ENCODE measurements around the gene GATA5. TPM values are rescaled to one million over a fixed set of nuclear protein-coding genes. Genes with fewer than 3 reads are reported as not detected.

GATA5 gene
- total RNA-seq, 1 donor from 2014 or later, result not detected

DNA sequence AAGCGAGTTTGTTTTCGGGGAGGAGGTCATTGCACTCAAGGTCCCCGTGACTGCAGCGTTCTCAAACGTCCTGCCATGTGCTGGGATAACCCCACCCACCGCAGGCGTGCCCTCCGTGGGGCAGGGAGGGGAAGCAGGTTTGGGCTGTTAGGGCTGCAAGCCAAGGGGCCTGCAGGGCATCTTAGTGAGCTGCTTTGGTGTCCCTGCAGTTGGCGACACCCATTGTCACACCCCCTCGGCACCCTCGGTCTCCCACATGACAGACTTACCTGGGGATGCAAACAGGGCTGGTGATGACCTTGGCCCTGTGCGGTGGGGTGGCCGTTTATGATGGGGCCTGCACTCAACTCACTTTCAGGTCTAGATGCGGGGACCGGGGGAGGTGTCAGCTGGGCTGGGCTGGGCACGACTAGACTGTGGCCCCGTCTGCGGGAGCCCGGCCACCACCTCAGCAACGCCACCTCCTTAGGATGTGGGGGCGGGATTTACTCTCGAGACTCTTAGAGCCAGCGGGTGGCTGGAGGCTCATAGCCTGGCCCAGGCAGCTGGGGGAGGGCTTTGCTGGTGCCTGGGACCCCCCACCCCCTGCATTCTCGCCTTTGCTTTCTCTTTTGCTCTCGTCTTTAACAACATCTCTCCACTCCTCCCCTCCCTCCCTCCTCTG, 6.5 kb upstream of the GATA5 start:
- H3K9me3 Mint-ChIP-seq, result no peaks in the 10 kb centered on the region
- peaks cover 51% of the 10 kb centered on the region for H3K27me3 Mint-ChIP-seq (ENCODE audit: insufficient read depth)
- H3K36me3 Mint-ChIP-seq (ENCODE audit: low read depth), result no peaks in the 10 kb centered on the region
- no peak overlapping the region for H3K27ac Mint-ChIP-seq
- no peaks in the 10 kb centered on the region for H3K4me1 Mint-ChIP-seq (ENCODE audit: low read depth)
- no peak for DNase-seq (ENCODE audit: low spot score)
- intact Hi-C loops (cut with micrococcal nuclease), result no loop called here
- H3K4me3 Mint-ChIP-seq, result no peak overlapping the region

DNA sequence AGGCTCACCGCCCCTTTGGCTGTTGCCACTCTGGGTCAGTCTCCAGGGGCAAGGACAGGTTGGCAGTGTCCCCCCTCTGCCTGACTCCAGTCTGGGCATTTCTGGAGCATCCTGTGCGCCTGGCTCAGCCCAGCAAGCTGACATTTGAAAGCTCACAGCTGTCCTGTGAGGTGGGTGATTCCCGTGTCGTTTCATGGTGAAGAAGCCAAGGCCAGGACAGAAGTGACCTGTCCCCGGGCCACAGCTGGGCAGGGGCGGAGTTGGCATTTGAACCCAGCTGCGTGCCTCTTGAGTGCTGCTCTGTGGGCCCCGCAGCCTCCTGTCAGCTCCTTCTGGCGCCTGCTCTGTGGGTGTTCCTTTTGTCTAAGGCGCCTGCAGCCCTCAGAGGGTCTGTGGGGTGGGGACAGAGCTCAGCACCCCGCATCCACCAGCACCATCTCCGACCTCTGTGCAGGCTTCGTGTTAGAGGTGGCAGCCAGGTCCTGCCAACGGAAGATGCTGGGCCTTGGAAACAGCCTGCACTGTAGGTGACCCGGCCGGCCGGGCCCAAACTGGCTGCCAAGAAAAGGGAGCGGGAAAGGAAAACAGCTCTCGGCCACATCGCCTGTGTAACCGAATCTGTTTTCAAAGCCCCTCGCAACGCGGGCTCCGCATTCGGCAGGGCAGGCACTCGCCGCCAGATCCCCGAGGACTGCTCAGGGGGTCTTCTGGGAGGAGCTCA, 5.8 kb upstream of the GATA5 start:
- intact Hi-C loops (cut with micrococcal nuclease), result no loop called here
- Mint-ChIP-seq H3K9me3 (no peaks in the 10 kb centered on the region), H3K4me1 (ENCODE audit: low read depth) (no peaks in the 10 kb centered on the region), H3K27ac (no peak overlapping the region), H3K27me3 (ENCODE audit: insufficient read depth) (peaks cover 53% of the 10 kb centered on the region), H3K36me3 (ENCODE audit: low read depth) (no peaks in the 10 kb centered on the region), H3K4me3 (no peak overlapping the region)
- DNase-seq (ENCODE audit: low spot score), result no peak

GRCh38 chr20:62480318-62480717, 4.5 kb upstream of the GATA5 start:
- intact Hi-C loops (cut with micrococcal nuclease), result no loop called here
- Mint-ChIP-seq H3K27me3 (ENCODE audit: insufficient read depth) (peaks cover 46% of the 10 kb centered on the region), H3K27ac (no peak overlapping the region), H3K9me3 (no peaks in the 10 kb centered on the region), H3K36me3 (ENCODE audit: low read depth) (no peaks in the 10 kb centered on the region), H3K4me1 (ENCODE audit: low read depth) (no peaks in the 10 kb centered on the region), H3K4me3 (no peak overlapping the region)
- no peak for DNase-seq (ENCODE audit: low spot score)

DNA sequence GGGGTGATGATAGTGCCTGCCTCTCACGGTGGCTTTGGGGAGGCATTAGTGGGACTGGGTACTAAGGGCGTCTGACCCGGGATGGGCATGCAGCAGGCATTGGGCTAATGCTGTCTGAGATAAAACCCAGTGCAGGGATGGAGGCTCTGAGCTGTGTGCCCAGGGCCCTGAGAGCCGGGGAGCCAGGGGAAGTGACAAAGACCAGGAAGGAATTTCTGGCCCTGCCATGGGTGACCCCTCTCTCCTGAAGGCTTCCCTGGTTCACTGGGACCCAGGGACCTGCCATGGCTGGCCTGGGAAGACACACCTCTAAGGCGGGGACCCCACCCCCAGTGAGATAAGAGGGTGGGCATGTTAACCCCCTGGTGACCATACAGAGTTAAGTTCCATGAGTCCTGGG, 3.9 kb upstream of the GATA5 start:
- intact Hi-C loops (cut with micrococcal nuclease), result no loop called here
- H3K36me3 Mint-ChIP-seq (ENCODE audit: low read depth), result no peaks in the 10 kb centered on the region
- H3K27ac Mint-ChIP-seq, result no peak overlapping the region
- H3K4me1 Mint-ChIP-seq (ENCODE audit: low read depth), result no peaks in the 10 kb centered on the region
- DNase-seq (ENCODE audit: low spot score), result no peak
- no peak overlapping the region for H3K4me3 Mint-ChIP-seq
- no peaks in the 10 kb centered on the region for H3K9me3 Mint-ChIP-seq
- H3K27me3 Mint-ChIP-seq (ENCODE audit: insufficient read depth), result peaks cover 45% of the 10 kb centered on the region

DNA sequence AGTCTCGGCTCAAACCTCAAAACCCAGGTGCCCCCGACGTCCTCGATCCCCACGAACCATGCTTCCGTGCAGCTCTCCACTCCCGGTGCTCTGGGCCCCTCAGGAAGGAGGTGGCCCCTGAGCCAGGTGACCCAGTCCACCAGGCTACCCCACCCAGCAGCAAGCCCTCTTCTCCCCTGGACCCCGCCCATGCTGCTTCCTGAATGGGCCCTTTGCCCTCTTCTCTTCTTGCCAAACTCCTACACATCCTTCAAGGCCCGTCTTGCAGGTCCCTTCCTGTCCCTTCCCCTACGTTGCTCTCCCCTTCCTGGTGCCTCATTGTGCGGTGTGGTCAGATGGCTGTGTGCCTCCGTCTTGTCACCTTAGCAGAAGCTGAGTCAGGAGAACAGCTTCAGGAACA, 3.4 kb upstream of the GATA5 start:
- H3K4me3 Mint-ChIP-seq, result no peak overlapping the region
- H3K9me3 Mint-ChIP-seq, result no peaks in the 10 kb centered on the region
- H3K4me1 Mint-ChIP-seq (ENCODE audit: low read depth), result no peaks in the 10 kb centered on the region
- no peak for DNase-seq (ENCODE audit: low spot score)
- H3K27me3 Mint-ChIP-seq (ENCODE audit: insufficient read depth), result peaks cover 48% of the 10 kb centered on the region
- intact Hi-C loops (cut with micrococcal nuclease), result no loop called here
- H3K36me3 Mint-ChIP-seq (ENCODE audit: low read depth), result no peaks in the 10 kb centered on the region
- H3K27ac Mint-ChIP-seq, result no peak overlapping the region

DNA sequence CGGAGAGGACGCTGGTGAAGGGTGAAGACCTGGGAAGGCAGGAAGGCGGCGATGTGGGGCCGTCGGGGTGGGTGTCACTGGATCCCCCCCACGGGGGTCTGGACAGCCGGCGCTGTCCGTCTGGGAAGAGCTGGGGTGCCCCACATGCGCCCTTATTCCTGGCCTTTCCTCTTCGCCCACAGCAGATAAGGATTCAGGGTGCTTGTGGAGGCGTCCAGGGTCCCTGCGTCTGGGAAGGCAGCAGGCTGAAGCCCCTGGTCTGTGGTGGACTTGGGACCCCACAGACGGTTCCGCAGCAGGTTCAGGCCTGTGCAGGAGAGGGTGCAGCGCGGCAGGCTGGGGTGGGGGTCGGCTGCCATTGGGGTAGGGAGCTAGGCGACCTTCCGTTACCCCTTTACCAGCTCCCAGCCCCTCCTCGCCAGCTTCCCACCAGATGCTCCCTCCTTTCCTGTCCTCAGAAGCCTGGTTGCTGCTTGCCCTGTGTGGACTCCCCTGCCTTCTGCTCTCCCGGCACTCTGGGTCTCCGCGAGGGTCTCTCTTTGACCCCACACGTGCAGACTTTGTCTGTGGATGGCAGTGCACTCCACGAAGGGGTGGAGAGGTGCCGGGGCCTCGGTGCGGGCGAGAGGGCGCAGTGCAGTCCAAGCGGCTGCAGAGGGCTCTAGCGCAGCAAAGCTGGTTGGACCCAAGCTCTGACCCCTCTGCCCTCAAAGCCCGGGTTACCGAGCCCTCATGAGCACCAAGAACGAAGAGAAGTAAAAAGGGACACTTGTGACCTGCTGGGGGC, 2.1 kb upstream of the GATA5 start:
- Mint-ChIP-seq H3K36me3 (ENCODE audit: low read depth) (no peaks in the 10 kb centered on the region), H3K9me3 (no peaks in the 10 kb centered on the region), H3K4me3 (no peak overlapping the region), H3K4me1 (ENCODE audit: low read depth) (no peaks in the 10 kb centered on the region), H3K27me3 (ENCODE audit: insufficient read depth) (peaks cover 44% of the 10 kb centered on the region), H3K27ac (no peak overlapping the region)
- intact Hi-C loops (cut with micrococcal nuclease), result no loop called here
- DNase-seq (ENCODE audit: low spot score), result no peak

- Mint-ChIP-seq H3K27ac (no peak overlapping the region), H3K9me3 (no peaks in the 10 kb centered on the region), H3K4me1 (ENCODE audit: low read depth) (no peaks in the 10 kb centered on the region), H3K27me3 (ENCODE audit: insufficient read depth) (peaks cover 42% of the 10 kb centered on the region), H3K4me3 (no peak overlapping the region), H3K36me3 (ENCODE audit: low read depth) (no peaks in the 10 kb centered on the region)
- DNase-seq (ENCODE audit: low spot score), result no peak
- intact Hi-C loops (cut with micrococcal nuclease), result no loop called here
Observed at GRCh38 chr20:62476056-62476838, 452 bp upstream of the GATA5 start.

- Mint-ChIP-seq H3K9me3 (no peaks in the 10 kb centered on the region), H3K4me3 (no peak overlapping the region), H3K4me1 (ENCODE audit: low read depth) (no peaks in the 10 kb centered on the region), H3K36me3 (ENCODE audit: low read depth) (no peaks in the 10 kb centered on the region), H3K27ac (no peak overlapping the region), H3K27me3 (ENCODE audit: insufficient read depth) (peaks cover 45% of the 10 kb centered on the region)
- intact Hi-C loops (cut with micrococcal nuclease), result no loop called here
- no peak for DNase-seq (ENCODE audit: low spot score)
Observed at GRCh38 chr20:62475027-62475771, 596 bp downstream of the GATA5 start.

- Mint-ChIP-seq H3K36me3 (ENCODE audit: low read depth) (no peaks in the 10 kb centered on the region), H3K4me3 (no peak overlapping the region), H3K27me3 (ENCODE audit: insufficient read depth) (peaks cover 47% of the 10 kb centered on the region), H3K27ac (no peak overlapping the region), H3K4me1 (ENCODE audit: low read depth) (no peaks in the 10 kb centered on the region), H3K9me3 (no peaks in the 10 kb centered on the region)
- no peak for DNase-seq (ENCODE audit: low spot score)
- intact Hi-C loops (cut with micrococcal nuclease), result no loop called here
Observed at GRCh38 chr20:62474604-62475026, 1.2 kb downstream of the GATA5 start.

DNA sequence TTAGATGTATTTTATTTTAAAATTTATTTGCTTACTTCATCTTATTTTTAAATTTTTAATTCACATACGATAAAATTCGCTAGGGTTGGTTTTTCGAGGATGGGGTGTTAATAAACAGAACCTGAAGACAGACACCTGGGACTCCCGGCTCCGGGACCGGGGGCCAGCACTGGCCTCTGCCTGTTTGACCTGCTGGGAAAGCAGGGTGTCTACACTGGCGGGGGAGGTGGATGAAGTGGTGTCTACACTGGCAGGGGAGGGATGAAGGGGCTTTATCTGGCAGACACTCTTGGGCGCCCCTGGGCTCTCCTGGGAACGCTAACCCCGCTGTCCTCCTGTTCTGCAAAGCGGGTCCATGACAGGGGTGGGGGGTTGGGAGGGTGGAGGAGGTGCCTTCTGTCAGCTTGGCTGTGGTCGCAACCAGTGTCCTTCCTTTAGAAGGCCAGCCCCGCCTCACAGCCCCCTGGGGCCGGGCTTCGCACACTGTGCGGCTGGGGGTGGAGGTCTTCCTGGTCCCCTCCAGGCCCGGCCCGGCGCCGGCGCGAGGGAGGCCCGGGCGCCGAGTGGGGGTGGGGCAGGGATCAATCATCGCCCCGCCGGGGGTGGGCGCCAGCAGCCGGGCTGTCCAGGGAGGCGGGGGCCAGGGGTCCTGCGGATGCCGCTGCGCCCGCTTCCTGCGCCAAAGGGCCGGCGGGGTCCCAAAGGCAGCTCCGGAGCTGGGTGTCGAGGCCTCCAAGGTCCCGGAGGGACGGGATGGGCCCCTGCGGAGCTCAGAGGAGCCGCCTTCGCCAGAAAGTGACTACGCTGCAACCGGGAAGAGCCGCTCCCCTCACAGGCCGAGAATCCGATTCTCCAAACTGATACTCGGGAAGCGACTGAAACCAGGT, 1.8 kb downstream of the GATA5 start:
- Mint-ChIP-seq H3K9me3 (no peaks in the 10 kb centered on the region), H3K36me3 (ENCODE audit: low read depth) (no peaks in the 10 kb centered on the region), H3K27ac (no peak overlapping the region), H3K27me3 (ENCODE audit: insufficient read depth) (peaks cover 43% of the 10 kb centered on the region), H3K4me3 (no peak overlapping the region), H3K4me1 (ENCODE audit: low read depth) (no peaks in the 10 kb centered on the region)
- intact Hi-C loops (cut with micrococcal nuclease), result no loop called here
- no peak for DNase-seq (ENCODE audit: low spot score)

GRCh38 chr20:62472941-62473585, 2.7 kb downstream of the GATA5 start:
- Mint-ChIP-seq H3K27me3 (ENCODE audit: insufficient read depth) (peaks cover 36% of the 10 kb centered on the region), H3K27ac (no peak overlapping the region), H3K4me3 (no peak overlapping the region), H3K36me3 (ENCODE audit: low read depth) (no peaks in the 10 kb centered on the region), H3K4me1 (ENCODE audit: low read depth) (no peaks in the 10 kb centered on the region), H3K9me3 (no peaks in the 10 kb centered on the region)
- intact Hi-C loops (cut with micrococcal nuclease), result no loop called here
- no peak for DNase-seq (ENCODE audit: low spot score)
